ENCODE results near the gene DCUN1D2.

The DCUN1D2 gene

DNA sequence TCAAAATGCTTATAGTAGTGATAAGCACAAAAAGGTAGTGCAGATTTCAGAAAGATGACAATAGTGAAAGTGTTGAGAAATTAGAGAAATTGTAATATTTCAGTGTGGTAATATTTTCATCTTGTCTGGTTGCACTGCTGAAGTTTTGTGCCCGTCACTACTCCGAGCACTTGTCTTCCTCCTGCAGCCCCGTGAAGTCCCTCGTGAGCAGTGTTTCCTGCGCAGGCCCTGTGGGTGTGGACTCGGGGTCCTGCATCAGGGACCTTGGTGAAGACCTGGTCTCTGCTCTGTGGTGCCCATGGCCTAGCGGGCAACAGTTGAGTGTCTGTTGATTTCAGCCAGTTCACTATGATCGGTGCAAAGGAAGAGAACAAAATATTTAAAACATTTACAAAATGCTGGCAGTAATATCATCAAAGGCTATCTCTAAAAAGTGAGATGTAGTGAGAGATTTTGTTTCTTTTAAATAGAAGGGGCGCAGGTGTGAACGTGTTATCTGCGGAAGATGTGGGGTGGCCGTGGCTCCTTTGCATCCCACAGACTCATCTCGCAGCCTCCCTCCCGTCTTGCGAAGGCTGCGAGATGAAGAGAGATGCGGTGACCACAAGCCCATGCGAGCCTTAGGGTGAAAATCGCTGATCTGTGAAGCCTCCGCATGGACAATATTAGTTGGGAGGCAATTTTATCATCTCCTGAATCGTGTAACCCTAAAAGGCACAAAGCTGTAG lies 27.7 kb upstream of the DCUN1D2 start:
- no peak overlapping the region for H3K4me3 ChIP-seq (ENCODE audit: control insufficient read depth, low read depth, low read length)
- TF ChIP-seq, protein P1, sequence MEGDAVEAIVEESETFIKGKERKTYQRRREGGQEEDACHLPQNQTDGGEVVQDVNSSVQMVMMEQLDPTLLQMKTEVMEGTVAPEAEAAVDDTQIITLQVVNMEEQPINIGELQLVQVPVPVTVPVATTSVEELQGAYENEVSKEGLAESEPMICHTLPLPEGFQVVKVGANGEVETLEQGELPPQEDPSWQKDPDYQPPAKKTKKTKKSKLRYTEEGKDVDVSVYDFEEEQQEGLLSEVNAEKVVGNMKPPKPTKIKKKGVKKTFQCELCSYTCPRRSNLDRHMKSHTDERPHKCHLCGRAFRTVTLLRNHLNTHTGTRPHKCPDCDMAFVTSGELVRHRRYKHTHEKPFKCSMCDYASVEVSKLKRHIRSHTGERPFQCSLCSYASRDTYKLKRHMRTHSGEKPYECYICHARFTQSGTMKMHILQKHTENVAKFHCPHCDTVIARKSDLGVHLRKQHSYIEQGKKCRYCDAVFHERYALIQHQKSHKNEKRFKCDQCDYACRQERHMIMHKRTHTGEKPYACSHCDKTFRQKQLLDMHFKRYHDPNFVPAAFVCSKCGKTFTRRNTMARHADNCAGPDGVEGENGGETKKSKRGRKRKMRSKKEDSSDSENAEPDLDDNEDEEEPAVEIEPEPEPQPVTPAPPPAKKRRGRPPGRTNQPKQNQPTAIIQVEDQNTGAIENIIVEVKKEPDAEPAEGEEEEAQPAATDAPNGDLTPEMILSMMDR (IDR thresholded peaks at IDR 0.05; ENCODE audit: control insufficient read depth, insufficient read depth, low read depth, low read length, missing control alignments): no peak
- no peak for DNase-seq (ENCODE audit: low read depth)

DNA sequence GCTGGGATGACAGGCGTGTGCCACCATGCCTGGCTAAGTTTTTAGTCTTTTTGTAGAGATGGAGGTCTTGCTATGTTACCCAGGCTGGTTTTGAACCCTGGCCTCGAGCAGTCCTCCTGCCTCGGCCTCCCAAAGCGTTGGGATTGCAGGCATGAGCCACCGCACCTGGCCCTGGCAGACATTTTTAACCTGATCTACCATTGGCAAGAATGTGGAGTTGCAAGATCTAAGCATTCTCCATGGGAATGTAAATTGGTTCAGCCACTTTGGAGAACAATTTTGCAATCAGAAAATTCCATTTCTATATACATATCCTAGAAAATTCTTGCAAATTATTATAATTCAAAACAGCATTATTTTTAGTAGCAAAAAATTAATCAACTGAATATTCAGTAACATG lies 24.3 kb upstream of the DCUN1D2 start:
- H3K4me3 ChIP-seq (ENCODE audit: control insufficient read depth, low read depth, low read length): no peak overlapping the region
- TF ChIP-seq, protein P1 (IDR thresholded peaks at IDR 0.05; ENCODE audit: control insufficient read depth, insufficient read depth, low read depth, low read length, missing control alignments): no peak
- no peak for DNase-seq (ENCODE audit: low read depth)

DNA sequence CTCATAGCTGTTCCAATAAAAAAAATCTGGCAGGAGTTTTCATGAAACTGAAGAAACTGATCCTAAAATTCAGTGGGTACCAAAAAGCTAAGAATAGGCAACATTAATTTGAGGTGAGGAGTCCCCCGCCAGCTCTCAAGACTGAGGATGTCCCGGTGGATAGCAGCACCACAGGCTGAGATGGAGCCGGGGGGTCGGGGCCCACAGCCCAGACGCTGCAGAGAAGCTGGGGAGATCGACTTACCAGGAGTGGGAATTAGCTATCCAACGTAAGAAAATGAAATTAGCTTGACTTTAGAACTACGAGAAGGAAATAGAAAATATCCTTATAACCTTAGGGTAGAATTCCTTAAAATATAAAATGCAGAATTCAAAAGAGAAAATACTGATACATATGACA lies 23.2 kb upstream of the DCUN1D2 start:
- no peak for DNase-seq (ENCODE audit: low read depth)
- H3K4me3 ChIP-seq (ENCODE audit: control insufficient read depth, low read depth, low read length): no peak overlapping the region
- TF ChIP-seq, protein P1 (IDR thresholded peaks at IDR 0.05; ENCODE audit: control insufficient read depth, insufficient read depth, low read depth, low read length, missing control alignments): no peak

DNA sequence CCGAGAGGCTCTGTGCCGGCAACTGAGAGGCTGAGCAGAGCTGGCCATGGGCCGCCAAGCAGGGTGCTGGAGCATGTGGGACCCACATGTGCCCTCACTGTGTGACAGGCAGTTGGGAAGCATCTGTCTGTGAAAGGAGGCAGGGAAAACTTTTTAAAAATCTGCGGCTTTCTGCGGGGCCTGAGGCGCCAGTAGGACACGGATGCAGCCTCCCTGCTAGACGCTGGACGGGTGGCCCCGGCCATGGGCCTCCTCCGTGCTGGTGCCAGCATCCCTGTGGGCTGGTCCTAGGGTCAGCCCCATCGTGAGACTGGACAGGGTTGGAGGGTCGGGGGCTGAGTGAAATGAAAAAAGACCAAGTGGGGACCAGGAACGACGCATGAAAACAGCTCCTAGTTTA lies 20.9 kb upstream of the DCUN1D2 start:
- no peak overlapping the region for H3K4me3 ChIP-seq (ENCODE audit: control insufficient read depth, low read depth, low read length)
- DNase-seq (ENCODE audit: low read depth): no peak
- TF ChIP-seq, protein P1 (IDR thresholded peaks at IDR 0.05; ENCODE audit: control insufficient read depth, insufficient read depth, low read depth, low read length, missing control alignments): no peak

DNA sequence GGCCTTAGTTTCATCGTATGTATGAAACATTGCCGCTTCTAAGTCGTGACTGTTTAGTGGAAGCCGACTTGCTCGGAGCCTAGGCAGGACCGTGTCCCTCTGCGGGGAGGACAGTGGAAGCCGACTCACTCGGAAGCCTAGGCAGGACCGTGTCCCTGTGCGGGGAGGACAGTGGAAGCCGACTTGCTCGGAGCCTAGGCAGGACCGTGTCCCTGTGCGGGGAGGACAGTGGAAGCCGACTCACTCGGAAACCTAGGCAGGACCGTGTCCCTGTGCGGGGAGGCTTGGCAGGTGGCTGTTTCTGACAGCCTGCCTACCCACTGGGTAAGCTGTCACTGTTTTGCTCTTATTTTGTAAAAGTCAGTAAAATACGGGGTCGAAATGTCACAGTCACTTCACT lies 20.4 kb upstream of the DCUN1D2 start:
- DNase-seq (ENCODE audit: low read depth): no peak
- no peak overlapping the region for H3K4me3 ChIP-seq (ENCODE audit: control insufficient read depth, low read depth, low read length)
- TF ChIP-seq, protein P1 (IDR thresholded peaks at IDR 0.05; ENCODE audit: control insufficient read depth, insufficient read depth, low read depth, low read length, missing control alignments): no peak

DNA sequence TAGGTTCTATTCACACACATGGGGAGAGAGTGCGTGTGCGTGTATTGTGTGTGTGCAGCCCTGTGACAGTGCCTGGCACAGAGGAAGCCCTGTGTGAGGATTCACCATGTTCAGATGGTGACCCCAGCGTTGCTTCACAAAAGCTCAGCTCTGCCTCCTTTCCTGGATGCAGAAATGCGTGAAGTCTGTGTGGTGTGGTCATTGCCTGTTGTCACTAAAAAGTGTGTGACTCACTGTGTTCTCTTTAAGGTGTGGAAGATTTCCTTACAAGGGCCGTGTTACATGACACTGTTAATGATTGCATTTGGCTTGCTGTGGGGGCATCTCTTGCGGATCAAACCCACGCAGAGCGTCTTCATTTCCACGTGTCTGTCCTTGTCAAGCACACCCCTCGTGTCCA lies 19.5 kb upstream of the DCUN1D2 start:
- TF ChIP-seq, protein P1 (IDR thresholded peaks at IDR 0.05; ENCODE audit: control insufficient read depth, insufficient read depth, low read depth, low read length, missing control alignments): no peak
- no peak overlapping the region for H3K4me3 ChIP-seq (ENCODE audit: control insufficient read depth, low read depth, low read length)
- DNase-seq (ENCODE audit: low read depth): no peak
